ENCODE results near the gene CLDN16. TPM values are rescaled to one million over a fixed set of nuclear protein-coding genes. Genes with fewer than 3 reads are reported as not detected.

The CLDN16 gene
- total and polyA plus RNA-seq, 2 of the 4 experiments (the other 2 are of a cell fraction) = under 0.01 to 0.09 TPM

GRCh38 chr3:190345027-190345821, 42.7 kb upstream of the CLDN16 start (continued):
- TF ChIP-seq ELK1 (IDR thresholded peaks at IDR 0.05; ENCODE audit: borderline replicate concordance, low read depth, low read length) (no peak), RAD21 (IDR thresholded peaks at IDR 0.05; ENCODE audit: low read length) (no peak)

GRCh38 chr3:190345878-190346277, 42.1 kb upstream of the CLDN16 start:
- BruUV-seq (replicated peaks) = no TSS peak
- Histone ChIP-seq H3K18ac (ENCODE audit: low read depth, low read length) (peak overlapping the region; percentile 100), H3K23ac (ENCODE audit: low read depth, low read length) (peak overlapping the region; percentile 98), H2BK120ac (ENCODE audit: low read depth, low read length) (peak overlapping the region; percentile 99), H2AK9ac (replicated peaks; ENCODE audit: low read depth, low read length, poor library complexity) (peak overlapping the region; percentile 45), H2BK5ac (ENCODE audit: low read depth, low read length, poor library complexity, severe bottlenecking) (peak overlapping the region; percentile 99), H2BK15ac (ENCODE audit: low read depth, low read length) (peak overlapping the region; percentile 99), H3K4me3 (ENCODE audit: insufficient read depth, low read depth, low read length) (no peak overlapping the region), H3K79me1 (ENCODE audit: low read depth in 1 of 2, low read length in 2 of 2) (no peaks in the 10 kb centered on the region), H3K4me2 (ENCODE audit: low read depth, low read length) (peak overlapping the region; percentile 73; the same call in 1 of the 2 replicates), H4K5ac (ENCODE audit: low read depth, low read length) (peak overlapping the region; percentile 100), H4K20me1 (ENCODE audit: insufficient read depth, low read length) (no peaks in the 10 kb centered on the region), H2AK5ac (ENCODE audit: low read depth, low read length) (peak overlapping the region; percentile 99), H3K27ac (ENCODE audit: insufficient read depth, low read length) (peak overlapping the region; percentile 85), H3K27me3 (ENCODE audit: control insufficient read depth, insufficient read depth, low read length) (no peaks in the 10 kb centered on the region), H4K8ac (ENCODE audit: low read depth in 2 of 2, low read length in 2 of 2) (peak overlapping the region; percentile 98), H3K9me3 (ENCODE audit: control insufficient read depth, insufficient read depth, low read length) (no peaks in the 10 kb centered on the region), H3K4ac (ENCODE audit: low read depth, low read length) (peak overlapping the region; percentile 97; the same call in 1 of the 2 replicates), H3K56ac (ENCODE audit: extremely low read depth, insufficient read depth, low read length) (peak overlapping the region; percentile 91), H3K9ac (ENCODE audit: low read depth, low read length) (peak overlapping the region; percentile 55; the same call in 1 of the 2 replicates), H2AFZ (replicated peaks; ENCODE audit: low read length, poor library complexity) (no peak overlapping the region), H3K36me3 (ENCODE audit: control insufficient read depth, insufficient read depth, low read length) (no peaks in the 10 kb centered on the region), H2BK20ac (ENCODE audit: low read depth, low read length) (peak overlapping the region; percentile 99), H4K91ac (ENCODE audit: insufficient read depth, low read depth, low read length) (peak overlapping the region; percentile 96), H3K9me1 (ENCODE audit: insufficient read depth, low read length) (peaks cover 6% of the 10 kb centered on the region; the same call in 1 of the 2 replicates), H3K4me1 (ENCODE audit: control insufficient read depth, insufficient read depth, low read length) (peaks cover 10% of the 10 kb centered on the region), H3K14ac (replicated peaks; ENCODE audit: low read depth, low read length) (peak overlapping the region; percentile 98)
- WGBS, 2 experiments (ENCODE audit: extremely low coverage in 2 of 2, insufficient read length in 1 of 2) = 90% methylated on average over 2 of the region's 4 CpGs; no CpG with 5 or more reads in 1 of the 2 experiments
- in situ Hi-C loops (cut with MboI; ENCODE audit: low sequenced_read_pairs) (no loop called here), intact Hi-C loops (cut with micrococcal nuclease) (no loop called here), dilution Hi-C loops (cut with HindIII; ENCODE audit: low sequenced_read_pairs, unreplicated experiment) (no loop called here)
- DNase-seq (no peak), ATAC-seq (ENCODE audit: low read depth) (no peak; the same call in 1 of the 2 replicates)
- POLR2A ChIA-PET (ENCODE audit: unreplicated experiment) = no interaction called here
- CTCF ChIA-PET = interaction anchor here (1.1 kb wide), 1 partner anchor 385 kb away, joined by 3 read pairs; no protein-coding TSS in a partner anchor
- TF ChIP-seq NFE2L2 (IDR thresholded peaks at IDR 0.05; ENCODE audit: low read depth, low read length) = no peak
- no peak for TF ChIP-seq RFX5 (IDR thresholded peaks at IDR 0.05; ENCODE audit: low read depth, low read length)
